GM21360 (cell line): ENCODE data around the gene RASD1.
"Not testable (repeated sequence)": the region's sequence is repeated elsewhere in the genome, so short reads cannot be mapped to it uniquely, and the experiment has no call there.

Source experiments
- ATAC-seq: cut with Tn5 transposase; IDR thresholded peaks from one replicate; pipeline ENCODE4 v1.9.1; 2021; ENCODE audit warnings: mild to moderate bottlenecking, moderate library complexity; ENCODE audit not compliant: unreplicated experiment

RASD1 gene

GRCh38 chr17:17479209-17479608 is 17.0 kb downstream of the RASD1 start:
- ATAC-seq = no peak

DNA sequence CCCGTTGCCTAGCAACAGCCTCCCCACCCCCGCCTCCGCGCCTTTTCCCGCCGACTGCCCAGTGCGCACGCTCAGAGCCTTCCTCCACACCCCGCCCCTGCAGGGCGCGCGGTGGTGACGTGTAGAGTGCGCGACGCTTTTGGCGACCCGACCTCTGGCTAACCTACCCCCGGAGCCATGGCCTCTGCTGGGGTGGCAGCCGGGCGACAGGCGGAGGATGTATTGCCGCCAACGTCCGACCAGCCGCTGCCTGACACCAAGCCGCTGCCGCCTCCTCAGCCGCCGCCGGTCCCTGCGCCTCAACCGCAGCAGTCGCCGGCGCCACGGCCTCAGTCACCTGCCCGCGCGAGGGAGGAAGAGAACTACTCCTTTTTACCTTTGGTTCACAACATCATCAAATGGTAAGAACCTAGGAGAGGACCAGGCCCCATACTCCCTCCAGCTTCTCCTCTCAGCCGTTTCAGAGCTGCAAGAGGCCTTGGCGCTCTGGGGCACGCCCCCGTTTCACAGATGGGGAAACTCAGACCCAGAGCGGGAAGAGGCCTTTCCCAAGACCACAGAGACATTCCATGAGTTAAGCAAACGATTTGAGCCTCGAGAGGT is 19.2 kb downstream of the RASD1 start, which contains the start of gene MED9:
Gene MED9 (plus strand): TSS at position 136 of the 603 bp plus-strand sequence. CDS start 42 bp downstream, at position 178.
- peak; percentile 85 for ATAC-seq

DNA sequence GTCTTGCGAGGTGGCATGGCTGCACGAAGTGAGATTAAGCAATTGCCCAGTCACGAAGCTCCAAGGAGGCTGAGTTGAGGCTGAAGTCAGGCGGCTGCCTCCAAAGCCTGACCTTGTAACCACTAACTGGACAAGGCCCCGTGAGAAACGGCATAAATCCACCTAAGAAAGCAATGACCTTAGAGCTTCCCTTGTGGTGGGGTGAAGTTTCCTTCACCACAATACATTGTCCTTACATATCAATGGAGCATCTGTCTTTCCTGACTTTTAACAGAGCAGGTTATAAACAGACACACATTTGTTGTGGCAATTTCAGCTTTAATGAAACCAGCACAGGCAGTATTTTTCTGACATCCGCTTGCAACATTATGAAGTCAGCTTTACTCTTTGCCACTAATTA is 21.9 kb downstream of the RASD1 start:
- no peak for ATAC-seq

DNA sequence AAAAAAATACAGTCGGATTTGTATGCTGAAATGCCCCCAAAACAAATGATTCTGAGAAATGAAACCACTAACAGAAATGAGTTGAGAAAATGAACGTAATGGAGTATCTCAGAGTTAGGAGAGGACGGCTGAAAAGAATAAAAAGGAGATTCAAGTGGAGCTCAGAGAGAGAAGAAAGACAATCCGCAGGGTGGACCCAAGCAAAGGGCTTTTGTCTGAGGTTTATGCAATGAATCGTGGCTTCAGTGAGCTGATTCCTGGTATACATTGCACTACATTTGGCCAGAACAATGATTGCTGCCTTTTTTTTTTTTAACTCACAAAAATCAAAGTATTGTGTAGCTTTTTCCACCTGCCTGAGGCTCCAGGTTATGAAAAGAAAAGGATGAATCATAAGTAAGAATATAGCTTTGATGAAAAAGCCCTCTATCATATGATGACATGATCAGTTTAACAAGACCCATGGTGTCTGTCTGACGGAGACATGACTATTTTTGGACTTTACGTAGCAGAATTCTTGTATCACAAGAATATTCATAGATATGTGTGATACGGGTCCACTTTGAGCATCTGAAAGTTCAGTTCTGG is 23.8 kb downstream of the RASD1 start:
- ATAC-seq = no peak

GRCh38 chr17:17469996-17470395 is 26.2 kb downstream of the RASD1 start:
- ATAC-seq = no peak

DNA sequence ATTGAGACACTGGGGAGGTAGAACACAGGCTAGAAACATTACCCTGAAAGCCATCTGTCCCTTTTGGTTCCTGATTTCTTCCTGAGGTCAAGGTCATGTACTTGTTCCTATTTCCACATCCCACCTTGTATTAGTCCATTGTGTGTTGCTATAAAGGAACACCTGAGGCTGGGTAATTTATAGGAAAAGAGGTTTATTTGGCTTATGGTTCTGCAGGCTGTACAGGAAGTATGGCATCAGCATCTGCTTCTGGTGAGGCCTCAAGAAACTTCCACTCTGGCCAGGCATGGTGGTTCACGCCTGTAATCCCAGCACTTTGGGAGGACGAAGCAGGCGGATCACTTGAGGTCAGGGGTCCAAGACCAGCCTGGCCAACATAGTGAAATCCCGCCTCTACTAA is 26.8 kb downstream of the RASD1 start:
- no peak for ATAC-seq

DNA sequence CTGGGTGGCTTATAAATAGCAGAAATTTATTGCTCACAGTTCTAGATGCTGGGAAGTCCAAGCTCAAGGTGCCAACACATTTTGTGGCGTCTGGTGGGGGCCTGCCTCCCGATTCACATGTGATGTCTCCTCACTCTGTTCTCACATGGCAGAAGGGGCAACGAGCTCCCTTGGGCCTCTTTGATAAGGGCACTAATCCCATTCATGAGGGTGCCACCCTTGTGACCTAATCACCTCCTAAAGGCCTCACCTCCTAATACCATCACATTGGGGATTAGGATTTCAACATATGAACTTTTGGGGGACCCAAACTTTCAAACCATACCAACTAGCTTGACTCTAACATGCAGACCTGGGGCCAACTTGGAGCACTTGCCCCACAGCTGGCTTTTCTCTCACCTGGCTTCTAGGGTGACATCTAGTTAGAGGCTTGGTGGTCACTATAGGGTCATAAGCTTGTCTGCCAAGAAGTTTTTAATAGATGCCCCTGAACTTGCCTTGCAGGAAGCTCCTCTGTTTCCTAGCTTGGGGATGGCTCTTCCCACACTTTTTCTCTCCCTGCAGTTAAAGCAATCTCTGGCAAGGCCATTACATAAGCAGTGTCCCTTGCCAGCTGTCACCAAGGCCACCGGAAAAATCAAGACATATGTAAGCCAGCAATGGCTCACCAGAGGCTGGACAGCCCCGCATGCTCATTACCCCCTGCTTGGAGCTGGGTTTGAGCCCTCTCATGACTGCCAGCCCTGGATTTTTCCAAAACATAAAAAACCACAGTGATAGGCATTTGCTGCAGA is 27.8 kb downstream of the RASD1 start:
- ATAC-seq = no peak

DNA sequence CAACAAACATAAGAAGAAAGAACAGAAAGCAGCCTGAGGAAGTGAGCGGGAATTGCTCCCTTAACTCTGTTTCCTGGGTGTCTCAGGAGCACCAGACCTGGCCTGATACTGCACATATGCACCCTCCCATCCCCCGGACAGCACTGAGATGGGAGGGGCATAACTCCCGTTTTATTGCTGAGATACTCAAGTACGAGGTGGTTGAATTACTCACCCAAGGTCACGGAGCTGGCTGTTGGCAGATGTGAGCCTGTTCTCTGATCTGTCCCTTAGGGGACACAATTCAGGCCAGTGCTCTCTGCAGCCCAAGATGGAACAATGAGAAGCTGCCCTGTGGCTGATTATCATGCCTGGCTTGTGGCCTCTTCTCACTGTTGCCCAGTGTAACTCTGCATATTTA is 28.5 kb downstream of the RASD1 start:
- no peak for ATAC-seq

DNA sequence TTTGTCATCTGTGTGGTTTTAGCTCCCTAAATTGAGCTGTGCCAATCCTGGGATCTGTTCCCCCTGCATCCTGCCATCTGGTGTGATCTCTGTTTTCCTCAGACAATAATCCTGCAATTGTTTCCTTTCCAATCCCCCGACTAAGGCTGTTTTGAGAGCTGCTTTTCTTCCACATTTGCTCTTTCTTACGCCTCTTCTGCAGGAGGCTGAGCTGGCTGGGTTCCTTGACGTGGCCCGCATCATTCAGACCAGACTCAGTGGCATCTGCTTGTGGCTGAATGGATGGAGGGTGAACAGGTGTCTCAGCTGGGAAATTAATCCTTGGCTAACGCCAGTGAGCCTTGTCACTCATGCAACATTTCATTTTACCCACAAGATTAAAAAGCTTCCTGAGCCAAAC is 29.2 kb downstream of the RASD1 start:
- no peak for ATAC-seq

GRCh38 chr17:17466511-17466910 is 29.7 kb downstream of the RASD1 start:
- no peak for ATAC-seq

- not testable (repeated sequence) for ATAC-seq
Observed at GRCh38 chr17:17465878-17466277, 30.3 kb downstream of the RASD1 start.

DNA sequence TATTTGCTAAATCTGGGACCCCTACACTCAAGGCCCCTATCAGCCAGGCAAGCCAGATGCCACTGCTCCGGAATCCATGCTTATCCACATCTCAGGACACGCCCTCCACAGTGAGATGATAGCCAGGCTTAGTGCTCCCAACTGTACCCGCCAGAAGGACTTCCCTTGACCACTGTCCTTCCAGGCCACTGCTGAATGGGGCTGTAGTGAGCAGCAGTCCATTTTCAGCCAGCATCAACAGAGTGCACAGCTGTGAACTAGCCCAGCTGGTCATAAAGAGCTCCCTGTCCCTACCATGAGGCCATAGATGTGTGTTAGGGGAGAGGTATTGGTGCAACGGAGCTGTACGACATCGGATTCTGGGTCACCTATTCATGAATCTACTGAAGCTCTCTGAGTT is 32.4 kb downstream of the RASD1 start:
- no peak for ATAC-seq

DNA sequence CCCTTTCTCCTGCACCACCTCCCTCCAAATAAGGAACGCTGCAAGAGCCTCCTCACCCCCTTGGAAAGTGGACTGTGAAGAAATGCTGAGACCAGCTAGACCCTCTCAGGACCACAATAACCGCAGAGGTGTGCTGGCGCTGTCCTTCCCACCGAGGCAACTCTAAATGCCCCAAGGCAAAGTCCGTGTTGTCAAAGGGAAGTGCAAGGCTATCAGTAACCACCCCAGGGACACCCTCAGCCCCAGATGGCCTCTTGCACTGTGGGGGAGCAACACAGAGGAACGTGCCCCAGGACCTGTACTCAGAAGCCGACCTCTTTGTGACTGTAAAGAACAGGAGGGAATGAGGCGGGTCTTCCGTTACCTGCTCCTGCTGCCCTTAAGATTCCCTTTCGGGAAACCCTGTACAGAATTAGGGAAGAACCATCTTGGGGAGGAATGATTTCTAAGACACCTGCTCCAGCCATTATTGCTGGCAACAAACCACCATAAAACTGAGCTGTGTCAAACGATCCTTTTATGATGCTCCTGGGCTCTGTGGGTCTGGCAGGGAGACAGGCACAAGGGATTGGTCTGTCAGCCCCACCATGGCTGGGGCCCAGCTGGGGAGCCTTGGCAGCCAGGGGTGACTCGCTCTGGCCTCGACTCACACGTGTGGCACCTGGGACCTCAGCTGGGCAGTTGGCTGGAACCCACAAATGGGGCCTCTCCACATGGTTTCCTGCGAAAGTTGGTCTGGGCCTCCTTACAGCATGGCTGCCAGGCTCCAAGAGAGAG is 34.0 kb downstream of the RASD1 start:
- no peak for ATAC-seq

DNA sequence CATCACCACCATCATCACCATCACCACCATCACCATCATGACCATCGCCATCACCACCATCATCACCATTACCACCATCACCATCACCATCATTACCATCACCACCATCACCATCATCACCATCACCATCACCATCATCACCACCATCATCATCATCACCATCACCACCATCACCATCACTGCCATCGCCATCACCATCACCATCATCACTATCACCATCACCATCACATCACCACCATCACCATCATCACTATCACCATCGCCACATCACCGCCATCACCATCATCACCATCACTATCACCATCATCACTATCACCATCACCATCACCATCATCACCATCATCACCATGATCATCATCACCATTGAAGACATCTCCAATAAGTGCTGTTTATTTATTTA is 36.2 kb downstream of the RASD1 start:
- no peak for ATAC-seq

DNA sequence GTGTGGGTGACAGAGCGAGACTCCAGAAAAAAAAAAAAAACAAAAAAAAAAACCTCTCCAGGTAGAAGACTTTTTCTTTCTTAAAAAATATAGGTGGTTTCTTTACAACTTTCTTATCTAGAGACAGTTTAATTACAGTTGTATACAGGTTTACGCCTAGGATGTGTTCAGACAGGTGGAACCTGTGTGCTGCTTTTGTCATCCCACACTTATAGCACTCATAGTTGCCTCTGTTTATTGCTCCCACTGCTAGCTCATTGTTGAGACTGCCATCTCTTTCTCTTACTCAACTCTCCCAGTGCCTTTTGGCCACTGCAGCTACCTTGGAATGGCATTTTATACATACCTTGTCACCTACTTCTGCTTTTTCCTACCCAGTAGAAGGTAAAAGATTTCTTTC is 38.5 kb downstream of the RASD1 start:
- ATAC-seq = no peak

GRCh38 chr17:17456251-17456650 is 39.9 kb downstream of the RASD1 start:
- no peak for ATAC-seq

DNA sequence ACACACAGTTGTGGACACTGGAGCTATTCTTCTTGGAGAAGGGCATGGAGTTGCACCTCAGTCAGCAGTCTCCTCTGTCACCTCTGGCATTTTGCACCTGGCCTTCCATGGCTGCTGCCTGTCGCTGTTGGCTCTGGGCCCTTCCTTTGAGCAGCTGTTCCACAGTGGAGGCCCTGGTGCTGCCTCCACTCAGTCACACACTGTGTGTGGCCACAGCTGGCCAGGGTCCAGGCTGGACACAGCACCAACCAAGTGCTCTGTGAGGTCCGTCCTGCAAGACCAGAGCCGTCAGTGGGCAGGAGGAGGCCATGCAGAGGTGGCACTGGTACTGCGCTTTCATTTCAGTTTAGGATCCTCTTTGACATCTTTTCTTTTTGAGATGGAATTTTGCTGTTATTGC is 41.0 kb downstream of the RASD1 start:
- no peak for ATAC-seq

- ATAC-seq = not testable (repeated sequence)
Observed at GRCh38 chr17:17454700-17455099, 41.5 kb downstream of the RASD1 start.

DNA sequence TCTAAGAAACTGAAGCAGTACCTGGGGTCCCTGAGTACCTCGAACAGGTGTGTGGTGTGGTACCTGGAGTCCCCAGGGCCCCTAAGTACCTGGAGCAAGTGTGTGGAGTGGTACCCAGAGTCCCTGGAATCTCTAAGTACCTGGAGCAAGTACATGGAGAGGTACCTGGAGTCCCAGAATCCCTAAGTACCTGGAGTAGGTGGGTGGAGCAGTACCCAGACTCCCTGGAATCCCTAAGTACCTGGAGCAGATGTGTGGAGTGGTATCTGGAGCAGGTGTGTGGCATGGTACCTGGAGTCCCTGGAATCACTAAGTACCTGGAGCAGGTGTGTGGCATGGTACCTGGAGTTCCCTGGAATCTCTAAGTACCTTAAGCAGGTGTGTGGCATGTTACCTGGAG is 41.9 kb downstream of the RASD1 start:
- ATAC-seq = no peak

GRCh38 chr17:17453088-17453487 is 43.1 kb downstream of the RASD1 start:
- ATAC-seq = no peak

DNA sequence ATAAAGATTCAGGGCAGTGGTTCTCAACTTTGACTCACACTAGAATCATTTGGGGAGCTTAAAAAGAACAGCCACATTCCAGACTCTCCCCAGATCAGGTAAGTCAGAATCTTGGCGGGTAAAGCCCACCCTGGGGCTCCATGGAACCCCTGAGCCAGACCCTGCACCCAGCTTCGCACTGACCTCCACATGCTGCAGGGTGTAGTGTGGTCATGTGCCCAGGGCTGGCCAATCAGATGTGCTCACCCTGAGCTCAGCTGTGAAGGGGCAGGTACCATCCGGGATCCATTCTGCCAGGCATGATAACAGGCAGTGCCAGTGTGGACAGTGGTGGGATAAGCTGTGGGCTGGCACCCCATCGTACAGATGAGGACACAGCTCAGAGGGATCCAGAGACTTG is 47.5 kb downstream of the RASD1 start:
- no peak for ATAC-seq
